ENCODE results near the gene RALGPS1. TPM values are rescaled to one million over a fixed set of nuclear protein-coding genes. Genes with fewer than 3 reads are reported as not detected.
"Not testable (repeated sequence)": the region's sequence is repeated elsewhere in the genome, so short reads cannot be mapped to it uniquely, and the experiment has no call there.

RALGPS1 gene
- total RNA-seq, 2 experiments from 2014 or later: 14.1 to 14.4 TPM

GRCh38 chr9:127142931-127143464 is 228.4 kb downstream of the RALGPS1 start:
- no peak overlapping the region for H3K4me2 ChIP-seq (ENCODE audit: low read length)
- no peak overlapping the region for H2AFZ ChIP-seq (ENCODE audit: low read length)
- H3K79me2 ChIP-seq (ENCODE audit: insufficient read depth, low read depth, low read length): no peaks in the 10 kb centered on the region
- no peaks in the 10 kb centered on the region for H4K20me1 ChIP-seq (ENCODE audit: insufficient read depth, low read length)
- no peak overlapping the region for H3K27ac ChIP-seq (ENCODE audit: low read depth, low read length, poor library complexity, severe bottlenecking)
- H3K4me1 ChIP-seq (ENCODE audit: insufficient read depth, low read length, poor library complexity, severe bottlenecking): no peaks in the 10 kb centered on the region
- no peak for DNase-seq (ENCODE audit: low spot score)
- no peaks in the 10 kb centered on the region for H3K9me3 ChIP-seq (ENCODE audit: low read length)
- no peaks in the 10 kb centered on the region for H3K9me2 ChIP-seq (ENCODE audit: insufficient read depth, low read length)
- intact Hi-C loops (cut with micrococcal nuclease; ENCODE audit: unreplicated experiment): no loop called here
- ChIA-PET POLR2A (no interaction called here), CTCF (ENCODE audit: unreplicated experiment) (interaction anchor here (0.6 kb wide), 1 partner anchor 228 kb away, joined by 3 read pairs; the partner anchor contains the start of gene RALGPS1)
- TF ChIP-seq EZH2phosphoT487 (IDR thresholded peaks at IDR 0.05; ENCODE audit: borderline replicate concordance, low read depth, low read length) (no peak), CTCF (conservative IDR thresholded peaks at IDR 0.05; ENCODE audit: low read length) (no peak)
- H3K36me3 ChIP-seq (ENCODE audit: insufficient read depth, low read length): no peaks in the 10 kb centered on the region
- BruUV-seq (replicated peaks): no TSS peak
- no peak overlapping the region for H3K4me3 ChIP-seq (ENCODE audit: low read depth, low read length, poor library complexity, severe bottlenecking)

GRCh38 chr9:127143920-127144465 is 229.4 kb downstream of the RALGPS1 start:
- DNase-seq (ENCODE audit: low spot score): no peak
- CTCF ChIA-PET (ENCODE audit: unreplicated experiment): no interaction called here
- POLR2A ChIA-PET: no interaction called here
- Histone ChIP-seq H2AFZ (ENCODE audit: low read length) (no peak overlapping the region), H3K4me3 (ENCODE audit: low read depth, low read length, poor library complexity, severe bottlenecking) (no peak overlapping the region), H3K4me1 (ENCODE audit: insufficient read depth, low read length, poor library complexity, severe bottlenecking) (no peaks in the 10 kb centered on the region), H3K9me2 (ENCODE audit: insufficient read depth, low read length) (no peaks in the 10 kb centered on the region), H3K9me3 (ENCODE audit: low read length) (no peaks in the 10 kb centered on the region), H3K4me2 (ENCODE audit: low read length) (no peak overlapping the region), H3K79me2 (ENCODE audit: insufficient read depth, low read depth, low read length) (no peaks in the 10 kb centered on the region), H3K36me3 (ENCODE audit: insufficient read depth, low read length) (no peaks in the 10 kb centered on the region), H4K20me1 (ENCODE audit: insufficient read depth, low read length) (no peaks in the 10 kb centered on the region), H3K27ac (ENCODE audit: low read depth, low read length, poor library complexity, severe bottlenecking) (no peak overlapping the region)
- no TSS peak for BruUV-seq (replicated peaks)
- TF ChIP-seq CTCF (conservative IDR thresholded peaks at IDR 0.05; ENCODE audit: low read length) (no peak), EZH2phosphoT487 (IDR thresholded peaks at IDR 0.05; ENCODE audit: borderline replicate concordance, low read depth, low read length) (no peak)
- intact Hi-C loops (cut with micrococcal nuclease; ENCODE audit: unreplicated experiment): no loop called here

GRCh38 chr9:127144670-127145445 is 230.3 kb downstream of the RALGPS1 start:
- Histone ChIP-seq H3K4me2 (ENCODE audit: low read length) (no peak overlapping the region), H3K4me1 (ENCODE audit: insufficient read depth, low read length, poor library complexity, severe bottlenecking) (no peaks in the 10 kb centered on the region), H4K20me1 (ENCODE audit: insufficient read depth, low read length) (no peaks in the 10 kb centered on the region), H3K27ac (ENCODE audit: low read depth, low read length, poor library complexity, severe bottlenecking) (no peak overlapping the region), H3K9me3 (ENCODE audit: low read length) (no peaks in the 10 kb centered on the region), H2AFZ (ENCODE audit: low read length) (no peak overlapping the region), H3K36me3 (ENCODE audit: insufficient read depth, low read length) (no peaks in the 10 kb centered on the region), H3K4me3 (ENCODE audit: low read depth, low read length, poor library complexity, severe bottlenecking) (no peak overlapping the region), H3K9me2 (ENCODE audit: insufficient read depth, low read length) (no peaks in the 10 kb centered on the region), H3K79me2 (ENCODE audit: insufficient read depth, low read depth, low read length) (no peaks in the 10 kb centered on the region)
- BruUV-seq (replicated peaks): no TSS peak
- TF ChIP-seq EZH2phosphoT487 (IDR thresholded peaks at IDR 0.05; ENCODE audit: borderline replicate concordance, low read depth, low read length): no peak
- no peak for TF ChIP-seq CTCF (conservative IDR thresholded peaks at IDR 0.05; ENCODE audit: low read length)
- no peak for DNase-seq (ENCODE audit: low spot score)
- ChIA-PET CTCF (ENCODE audit: unreplicated experiment) (no interaction called here), POLR2A (no interaction called here)
- intact Hi-C loops (cut with micrococcal nuclease; ENCODE audit: unreplicated experiment): no loop called here

- H3K27ac ChIP-seq (ENCODE audit: low read depth, low read length, poor library complexity, severe bottlenecking); H4K20me1 ChIP-seq (ENCODE audit: insufficient read depth, low read length); BruUV-seq (replicated peaks); H3K9me2 ChIP-seq (ENCODE audit: insufficient read depth, low read length); H3K4me3 ChIP-seq (ENCODE audit: low read depth, low read length, poor library complexity, severe bottlenecking); DNase-seq (ENCODE audit: low spot score); H3K4me1 ChIP-seq (ENCODE audit: insufficient read depth, low read length, poor library complexity, severe bottlenecking); intact Hi-C loops (cut with micrococcal nuclease; ENCODE audit: unreplicated experiment); CTCF ChIA-PET (ENCODE audit: unreplicated experiment); H2AFZ ChIP-seq (ENCODE audit: low read length); H3K79me2 ChIP-seq (ENCODE audit: insufficient read depth, low read depth, low read length); H3K36me3 ChIP-seq (ENCODE audit: insufficient read depth, low read length); H3K4me2 ChIP-seq (ENCODE audit: low read length); H3K9me3 ChIP-seq (ENCODE audit: low read length): not testable (repeated sequence)
- POLR2A ChIA-PET: interaction anchor here (0.7 kb wide), 2 partner anchors 20 to 237 kb away, joined by 3 to 4 read pairs; no protein-coding TSS in a partner anchor
Observed at GRCh38 chr9:127146841-127147240, 232.3 kb downstream of the RALGPS1 start.

All from OCI-LY7 (cell line).